Inflammatory macrophage treated with lipopolysaccharide for 4 hours (primary cell): Measurements from ENCODE around the gene VPS52.
"Not testable (repeated sequence)": the region's sequence is repeated elsewhere in the genome, so short reads cannot be mapped to it uniquely, and the experiment has no call there.

Source experiments
- DNase-seq: peaks from one replicate; pipeline ENCODE4 v3.0.0-alpha.2; 2020

Gene VPS52

GRCh38 chr6:33248932-33249731, 22.5 kb downstream of the VPS52 start:
- peak; percentile 99 for DNase-seq

- DNase-seq: peak; percentile 44
Observed at GRCh38 chr6:33248643-33248931, 23.1 kb downstream of the VPS52 start.

- peak; percentile 81 for DNase-seq
Observed at GRCh38 chr6:33247977-33248642, 23.6 kb downstream of the VPS52 start.

GRCh38 chr6:33243476-33243875, 28.2 kb downstream of the VPS52 start:
- peak; percentile 14 for DNase-seq

DNA sequence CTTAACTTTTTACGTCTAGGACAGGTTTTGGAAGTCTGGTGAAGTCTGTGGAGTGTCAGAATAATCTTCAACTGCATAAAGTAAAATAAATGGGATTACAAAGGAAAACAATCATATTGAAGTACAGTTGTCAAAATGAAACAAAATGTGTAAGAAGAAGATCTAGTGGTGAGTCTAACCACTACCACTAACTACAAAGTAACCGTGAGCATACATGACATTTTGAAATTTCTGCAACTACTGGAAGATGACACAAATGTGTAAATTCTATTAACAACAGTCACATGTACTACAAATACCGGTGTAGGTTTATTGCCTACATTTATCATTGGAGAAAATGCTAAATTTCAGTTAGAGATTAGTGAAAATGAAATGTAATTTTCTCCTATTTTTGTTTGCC, 29.7 kb downstream of the VPS52 start:
- no peak for DNase-seq

DNA sequence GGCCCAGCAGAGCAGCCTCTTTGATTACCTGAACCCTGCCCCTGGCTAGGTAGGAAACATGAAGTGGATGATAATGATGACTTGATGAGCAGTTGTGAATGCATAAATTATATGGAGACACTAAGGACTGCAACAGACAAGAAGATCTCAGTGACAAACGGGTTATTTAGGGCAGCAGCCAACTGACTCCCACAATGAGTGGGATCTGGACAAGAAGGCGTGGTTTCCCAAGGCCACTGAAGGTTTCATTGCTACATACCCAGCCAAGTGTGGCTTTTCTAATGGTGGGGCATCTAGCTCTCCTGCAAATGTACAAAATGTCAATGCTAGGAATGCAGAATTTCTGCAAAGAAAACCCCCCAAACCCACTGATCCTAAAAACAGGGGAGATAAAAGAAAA, 33.9 kb downstream of the VPS52 start:
- DNase-seq: no peak

DNA sequence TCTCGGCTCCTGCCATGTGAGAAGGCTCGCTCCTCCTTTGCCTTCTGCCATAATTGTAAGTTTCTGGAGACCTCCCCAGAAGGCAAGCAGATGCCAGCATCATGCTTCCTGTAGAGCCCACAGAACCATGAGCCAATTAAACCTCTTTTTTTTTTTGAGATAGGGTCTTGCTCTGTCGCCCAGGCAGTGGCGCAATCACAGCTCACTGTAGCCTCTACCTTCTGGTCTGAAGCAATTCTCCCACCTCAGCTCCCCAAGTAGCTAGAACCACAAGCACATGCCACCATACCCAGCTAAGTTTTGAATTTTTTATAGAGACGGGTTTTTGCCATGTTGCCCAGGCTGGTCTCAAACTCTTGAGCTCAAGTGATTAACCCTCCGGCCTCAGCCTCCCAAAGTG, 34.8 kb downstream of the VPS52 start:
- no peak for DNase-seq

DNA sequence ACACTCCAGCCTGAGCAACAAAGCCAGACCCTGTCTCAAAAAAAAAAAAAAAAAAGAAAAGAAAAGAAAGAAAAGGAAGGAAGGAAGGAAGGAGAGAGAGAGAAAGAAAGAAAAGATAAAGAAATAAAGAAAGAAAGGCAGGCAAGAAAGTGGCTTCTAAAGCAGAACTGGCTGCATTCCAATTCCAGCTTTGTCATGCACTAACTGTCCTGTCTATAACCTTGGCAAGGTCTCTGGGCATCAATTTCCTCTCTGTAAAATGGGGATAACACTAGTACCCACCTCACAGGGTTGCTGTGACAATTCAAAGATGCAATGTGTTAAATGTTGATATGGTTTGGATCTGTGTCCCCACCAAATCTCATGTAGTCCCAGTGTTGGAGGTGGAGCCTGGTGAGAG, 35.3 kb downstream of the VPS52 start:
- DNase-seq: no peak

DNA sequence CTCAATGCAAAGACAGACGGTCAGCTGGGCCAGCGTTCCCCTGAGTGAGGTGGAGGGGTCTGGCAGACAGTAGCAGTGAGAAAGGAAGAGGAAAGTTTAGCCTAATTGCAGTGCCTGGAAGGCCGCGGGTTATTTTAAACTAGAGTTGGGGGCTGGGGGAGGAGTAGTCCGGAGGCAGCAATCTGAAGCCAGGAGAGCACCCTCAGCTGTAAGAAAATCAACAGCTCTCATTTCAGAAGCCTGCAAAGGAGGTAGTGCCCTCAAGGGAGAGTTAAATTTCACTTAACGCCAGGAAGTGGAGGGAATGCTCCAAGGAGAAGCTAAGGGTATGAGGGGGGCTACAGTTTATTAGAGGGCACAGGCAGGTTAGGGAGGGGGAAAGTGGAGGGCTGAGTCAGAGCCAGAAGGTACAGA, 36.4 kb downstream of the VPS52 start:
- no peak for DNase-seq

DNA sequence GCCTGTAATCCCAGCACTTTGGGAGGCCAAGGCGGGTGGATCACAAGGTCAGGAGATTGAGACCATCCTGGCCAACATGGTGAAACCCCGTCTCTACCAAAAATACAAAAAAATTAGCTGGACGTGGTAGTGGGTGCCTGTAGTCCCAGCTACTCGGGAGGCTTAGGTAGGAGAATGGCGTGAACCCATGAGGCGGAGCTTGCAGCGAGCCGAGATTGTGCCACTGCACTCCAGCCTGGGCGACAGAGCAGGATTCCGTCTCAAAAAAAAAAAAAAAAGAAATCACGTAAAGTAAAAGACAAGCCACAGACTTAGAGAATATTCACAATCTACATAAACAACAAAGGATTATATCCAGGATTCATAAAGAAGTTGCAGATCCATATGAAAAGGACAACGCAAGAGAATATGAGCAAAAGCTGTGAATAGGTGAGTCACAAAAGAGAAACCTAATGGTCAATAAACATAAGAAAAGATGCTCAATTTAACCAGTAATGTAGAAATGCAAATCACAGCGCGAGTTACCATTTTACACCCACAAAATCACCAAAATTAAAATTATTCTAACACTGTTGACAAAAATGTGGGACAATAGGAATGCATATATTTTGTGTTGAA, 45.1 kb downstream of the VPS52 start:
- not testable (repeated sequence) for DNase-seq

- DNase-seq: no peak
Observed at GRCh38 chr6:33217681-33218080, 54.0 kb downstream of the VPS52 start.

DNA sequence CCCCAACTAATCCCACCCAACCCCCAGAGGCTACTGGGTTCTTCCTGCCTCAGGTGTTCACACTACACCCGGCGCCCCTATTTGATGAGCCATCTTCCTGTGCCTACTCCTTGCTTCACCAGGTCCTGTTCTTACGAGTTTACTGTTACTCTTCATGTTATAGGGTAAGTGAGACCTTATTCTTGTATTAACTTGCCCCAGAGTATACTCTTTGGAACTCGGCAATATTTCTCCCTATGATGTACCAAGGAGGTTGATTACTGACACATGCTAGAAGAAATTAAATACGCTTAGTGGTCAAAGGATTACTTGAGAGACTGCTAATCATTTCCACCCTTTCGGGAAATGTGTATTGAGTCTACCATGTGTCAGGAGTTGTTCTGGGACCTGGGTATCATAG, 54.4 kb downstream of the VPS52 start:
- no peak for DNase-seq

- no peak for DNase-seq
Observed at GRCh38 chr6:33216117-33216649, 55.5 kb downstream of the VPS52 start.

DNA sequence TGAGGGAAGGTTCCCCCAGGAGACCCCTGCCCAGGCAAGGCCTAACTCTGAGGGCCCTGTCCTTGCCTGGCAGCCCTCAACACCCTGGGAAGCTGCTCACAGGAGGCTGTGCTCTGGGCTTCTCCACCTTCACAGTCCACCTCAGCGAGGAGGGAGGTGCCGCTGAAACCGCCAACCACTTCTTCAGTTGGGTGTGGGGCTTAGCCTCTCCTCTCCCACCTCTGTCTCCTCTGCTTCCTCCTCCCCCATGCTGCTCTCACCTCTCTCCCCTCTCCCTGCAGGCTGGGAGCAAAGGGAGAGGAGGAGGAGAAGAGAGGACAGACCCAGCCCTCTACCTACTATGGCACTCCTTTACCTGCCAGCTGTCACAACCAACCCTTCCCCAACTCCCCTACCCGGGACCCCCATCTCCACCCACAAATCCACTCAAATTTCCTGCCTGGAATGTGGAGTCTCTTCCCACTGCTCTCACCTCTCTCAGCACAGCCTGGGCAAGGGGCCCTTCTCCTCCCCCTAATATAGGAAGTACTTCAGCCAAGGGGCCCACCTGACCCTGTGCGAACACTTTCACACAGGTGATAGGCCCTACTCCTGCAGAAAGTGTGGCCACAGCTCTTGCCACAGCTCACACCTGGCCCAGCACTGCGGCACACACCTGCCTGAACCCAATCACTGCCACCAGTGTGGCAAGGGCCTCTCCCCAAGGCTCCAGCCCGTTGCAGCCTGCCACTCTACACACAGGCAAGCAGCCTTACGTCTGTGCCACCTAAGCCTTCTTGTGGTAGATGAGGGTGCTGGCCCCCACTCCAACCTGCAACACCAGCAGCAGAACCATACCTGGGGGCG, 56.2 kb downstream of the VPS52 start:
- no peak for DNase-seq

GRCh38 chr6:33213989-33214335, 57.7 kb downstream of the VPS52 start:
- DNase-seq: no peak

GRCh38 chr6:33213166-33213988, 58.3 kb downstream of the VPS52 start:
- peak; percentile 29 for DNase-seq

DNA sequence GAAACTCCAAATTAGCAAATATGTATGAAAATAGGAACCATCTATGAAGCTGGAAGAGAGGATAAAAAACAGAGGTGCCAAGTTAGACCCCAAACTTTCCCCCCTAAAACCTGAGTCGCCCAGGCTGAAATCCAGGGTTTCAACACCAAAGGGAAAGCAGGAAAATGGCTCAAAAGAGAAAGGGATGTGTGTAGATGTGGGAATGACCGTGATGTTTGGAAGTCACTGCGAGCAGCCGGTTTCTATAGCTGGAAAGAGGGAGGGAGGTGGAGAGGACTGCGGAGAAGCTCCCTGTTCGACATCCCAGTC, 58.9 kb downstream of the VPS52 start:
- DNase-seq: no peak

DNA sequence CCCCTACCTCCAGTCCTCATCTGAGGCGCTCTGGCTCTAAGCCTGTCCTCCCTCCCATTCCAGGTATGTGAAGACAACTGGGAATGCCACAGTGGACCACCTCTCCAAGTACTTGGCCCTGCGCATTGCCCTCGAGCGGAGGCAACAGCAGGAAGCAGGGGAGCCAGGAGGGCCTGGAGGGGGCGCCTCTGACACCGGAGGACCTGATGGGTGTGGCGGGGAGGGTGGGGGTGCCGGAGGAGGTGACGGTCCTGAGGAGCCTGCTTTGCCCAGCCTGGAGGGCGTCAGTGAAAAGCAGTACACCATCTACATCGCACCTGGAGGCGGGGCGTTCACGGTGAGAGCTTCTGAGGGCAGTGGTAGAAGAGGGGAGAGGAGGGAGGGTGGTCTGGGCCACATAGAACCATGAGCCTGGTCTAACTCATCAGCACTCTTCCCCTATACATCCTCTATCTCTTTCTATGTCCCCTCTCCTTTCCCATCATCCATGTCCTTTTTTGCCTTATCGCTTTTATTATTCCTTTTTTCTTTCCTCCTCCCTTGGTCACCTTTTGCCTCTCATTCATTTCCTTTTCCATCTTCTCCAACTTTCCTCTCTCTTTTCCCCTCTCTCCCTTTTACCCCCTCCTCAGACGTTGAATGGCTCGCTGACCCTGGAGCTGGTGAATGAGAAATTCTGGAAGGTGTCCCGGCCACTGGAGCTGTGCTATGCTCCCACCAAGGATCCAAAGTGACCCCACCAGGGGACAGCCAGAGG, 59.8 kb downstream of the VPS52 start:
- DNase-seq: no peak

GRCh38 chr6:33211136-33211535, 60.5 kb downstream of the VPS52 start:
- no peak for DNase-seq

DNA sequence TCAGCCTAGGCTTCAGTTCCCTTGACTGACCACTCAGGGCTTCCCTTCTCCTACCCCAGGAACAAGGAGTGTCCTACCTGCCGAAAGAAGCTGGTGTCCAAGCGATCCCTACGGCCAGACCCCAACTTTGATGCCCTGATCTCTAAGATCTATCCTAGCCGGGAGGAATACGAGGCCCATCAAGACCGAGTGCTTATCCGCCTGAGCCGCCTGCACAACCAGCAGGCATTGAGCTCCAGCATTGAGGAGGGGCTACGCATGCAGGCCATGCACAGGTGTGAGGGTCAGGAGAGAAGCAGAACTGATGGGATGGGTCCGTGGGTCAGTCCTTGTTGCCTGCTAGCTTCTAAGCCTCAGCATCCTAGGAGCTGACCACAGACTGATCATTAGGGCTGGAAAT, 61.8 kb downstream of the VPS52 start:
- no peak for DNase-seq

- peak; percentile 87 for DNase-seq
Observed at GRCh38 chr6:33208091-33208967, 63.3 kb downstream of the VPS52 start, which contains the start of gene RING1. TSS of gene RING1 (plus strand) at chr6:33208500. CDS start at chr6:33208823, 323 bp downstream.
